Activated CD8-positive, alpha-beta memory T cell treated with anti-CD3 and anti-CD28 coated beads, Interleukin-2, amount 50 U/mL, for 24 hours (primary cell): Measurements from ENCODE around the gene RRAGD.
"Not testable (repeated sequence)": the region's sequence is repeated elsewhere in the genome, so short reads cannot be mapped to it uniquely, and the experiment has no call there.

Experiments used
- DNase-seq: peaks from one replicate; pipeline ENCODE4 v3.0.0-alpha.2; 2020; ENCODE audit errors: extremely low read depth

The RRAGD gene

GRCh38 chr6:89411145-89412070 is 665 bp downstream of the RRAGD start:
- no peak for DNase-seq

DNA sequence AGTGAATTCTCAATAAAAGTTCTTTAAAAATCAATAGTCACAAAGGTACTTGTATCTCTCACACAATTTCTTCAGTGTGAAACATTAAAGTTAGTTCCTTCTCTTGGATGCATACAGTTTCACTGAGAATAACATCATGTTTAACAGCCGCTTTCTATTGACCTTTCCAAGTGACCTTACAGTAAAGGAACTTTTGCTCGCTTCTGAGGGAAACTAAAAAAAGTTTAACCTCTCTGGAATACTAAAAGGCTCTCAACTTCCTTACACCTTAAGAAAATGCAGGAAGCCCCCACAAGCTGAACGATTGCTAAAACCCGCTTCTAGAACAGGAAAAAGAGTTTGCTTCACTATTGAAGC is 1.3 kb downstream of the RRAGD start:
- DNase-seq = no peak

GRCh38 chr6:89410231-89410761 is 1.8 kb downstream of the RRAGD start:
- DNase-seq = no peak

DNA sequence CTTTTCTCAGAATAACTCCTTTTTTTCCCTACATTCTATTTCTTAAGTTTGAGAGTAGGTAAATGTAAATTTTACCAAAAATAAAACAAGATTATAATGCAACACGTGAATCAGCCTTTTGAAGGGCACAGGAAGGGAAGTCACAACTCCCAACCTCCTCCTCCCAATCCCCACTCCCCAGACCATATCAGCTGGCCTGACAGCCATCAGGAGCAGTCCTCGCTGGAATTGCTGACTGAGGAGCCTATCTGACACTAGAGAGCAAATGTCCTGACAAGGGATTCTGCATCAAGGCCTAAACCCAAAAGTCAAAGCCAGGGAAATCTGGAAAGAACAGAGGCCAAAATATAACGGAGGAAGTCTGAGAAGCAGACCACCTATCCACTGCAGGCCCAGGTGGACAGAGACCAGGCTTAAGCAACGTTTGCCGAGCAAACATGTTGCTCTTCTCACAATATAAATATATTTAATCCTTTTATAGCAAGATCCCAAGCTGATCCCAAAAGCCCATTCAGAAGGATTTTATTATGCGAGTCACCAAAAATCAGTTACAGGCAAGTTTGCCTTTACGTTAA is 2.5 kb downstream of the RRAGD start:
- DNase-seq = no peak

DNA sequence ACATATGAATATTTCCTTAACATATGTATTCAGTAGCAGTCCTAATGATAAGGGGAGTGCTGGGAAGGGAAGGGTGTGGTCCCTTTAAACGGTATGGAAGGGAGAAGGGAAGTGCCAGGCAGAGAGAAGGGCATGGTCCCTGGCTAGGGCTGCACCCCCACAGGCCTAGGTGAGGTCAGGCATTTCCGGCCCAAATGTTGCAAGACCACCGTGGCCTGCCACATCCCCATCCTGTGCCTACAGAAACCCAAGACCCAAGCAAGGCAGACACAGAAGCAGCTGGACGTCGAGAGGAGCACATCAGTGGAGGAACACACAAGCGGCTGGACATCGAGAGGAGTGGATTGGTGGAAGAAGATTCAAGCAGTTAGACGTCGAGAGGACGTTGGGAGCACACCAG is 5.9 kb downstream of the RRAGD start:
- DNase-seq = no peak

- no peak for DNase-seq
Measured at GRCh38 chr6:89404512-89404911, 7.6 kb downstream of the RRAGD start.

DNA sequence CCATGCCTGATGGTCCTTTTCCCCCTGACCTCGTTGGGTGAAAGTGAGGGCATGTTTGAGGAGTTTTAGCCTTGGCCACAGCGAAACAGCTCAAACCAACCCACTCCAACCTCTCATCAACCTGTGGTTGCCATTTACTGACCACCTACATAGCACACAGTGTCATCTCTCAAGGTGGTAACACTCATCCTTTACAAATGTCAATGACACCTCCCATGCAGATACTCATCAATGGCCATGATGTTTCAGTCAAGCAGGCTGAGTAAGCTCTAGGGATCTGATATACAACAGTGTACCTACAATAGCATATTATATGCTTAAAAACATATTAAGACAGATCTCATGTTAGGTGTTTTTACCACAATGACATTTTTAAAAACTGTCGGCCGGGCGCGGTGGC is 9.3 kb downstream of the RRAGD start:
- DNase-seq = no peak

DNA sequence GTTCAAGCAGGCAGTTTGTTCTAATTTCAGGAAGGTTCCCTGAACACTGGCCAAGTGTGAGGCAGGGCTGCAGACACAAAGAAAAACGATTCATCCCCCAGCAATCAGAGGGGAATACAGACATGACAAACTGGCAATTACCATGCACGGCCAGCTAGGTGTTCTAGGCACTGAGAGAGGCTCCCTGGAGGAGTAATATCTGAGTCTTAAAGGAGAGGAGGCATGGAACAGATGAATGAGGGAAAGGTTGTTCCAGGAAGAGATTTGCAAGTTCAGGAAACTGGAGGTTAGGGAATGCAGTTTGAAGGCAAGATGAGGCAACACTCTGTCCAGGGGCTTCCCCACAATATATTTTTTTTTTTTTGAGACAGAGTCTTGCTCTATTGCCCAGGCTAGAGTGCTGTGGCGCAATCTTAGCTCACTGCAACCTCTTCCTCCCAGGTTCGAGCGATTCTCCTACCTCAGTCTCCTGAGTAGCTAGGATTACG is 11.1 kb downstream of the RRAGD start:
- no peak for DNase-seq

GRCh38 chr6:89400050-89400449 is 12.0 kb downstream of the RRAGD start:
- no peak for DNase-seq

GRCh38 chr6:89398762-89399525 is 13.1 kb downstream of the RRAGD start:
- DNase-seq = no peak

DNA sequence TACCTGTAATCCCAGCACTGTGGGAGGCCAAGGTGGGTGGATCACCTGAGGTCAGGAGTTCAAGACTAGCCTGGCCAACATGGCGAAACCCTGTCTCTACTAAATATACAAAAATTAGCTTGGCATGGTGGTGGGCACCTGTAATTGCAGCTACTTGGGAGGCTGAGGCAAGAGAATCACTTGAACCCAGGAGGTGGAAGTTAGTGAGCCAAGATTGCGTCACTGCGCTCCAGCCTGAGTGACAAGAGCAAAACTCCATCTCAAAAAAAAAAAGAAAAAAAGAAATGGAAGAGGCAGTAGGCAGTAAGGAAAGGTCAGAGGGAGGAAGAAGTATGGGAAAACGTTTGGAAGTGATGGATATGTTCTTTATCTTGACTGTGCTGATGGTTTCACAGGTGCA is 14.2 kb downstream of the RRAGD start:
- DNase-seq = not testable (repeated sequence)

- DNase-seq = no peak
Measured at GRCh38 chr6:89393659-89394058, 18.4 kb downstream of the RRAGD start.

- no peak for DNase-seq
Measured at GRCh38 chr6:89392823-89393222, 19.2 kb downstream of the RRAGD start.

DNA sequence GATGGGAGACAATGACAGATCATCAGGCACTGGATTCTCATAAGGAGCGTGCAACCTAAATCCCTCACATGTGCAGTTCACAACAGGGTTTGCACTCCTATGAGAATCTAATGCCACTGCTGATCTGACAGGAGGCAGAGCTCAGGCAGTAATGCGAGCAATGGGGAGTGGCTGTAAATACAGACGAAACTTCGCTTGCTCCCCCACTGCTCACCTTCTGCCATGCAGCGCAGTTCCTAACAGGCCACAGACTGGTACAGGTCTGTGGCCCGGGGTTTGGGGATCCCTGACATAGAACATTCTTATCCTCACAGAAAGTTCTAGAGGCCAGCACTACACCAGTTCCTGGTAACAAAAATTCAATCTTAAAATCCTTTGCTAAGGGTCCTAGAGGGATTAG is 23.2 kb downstream of the RRAGD start:
- DNase-seq = no peak

DNA sequence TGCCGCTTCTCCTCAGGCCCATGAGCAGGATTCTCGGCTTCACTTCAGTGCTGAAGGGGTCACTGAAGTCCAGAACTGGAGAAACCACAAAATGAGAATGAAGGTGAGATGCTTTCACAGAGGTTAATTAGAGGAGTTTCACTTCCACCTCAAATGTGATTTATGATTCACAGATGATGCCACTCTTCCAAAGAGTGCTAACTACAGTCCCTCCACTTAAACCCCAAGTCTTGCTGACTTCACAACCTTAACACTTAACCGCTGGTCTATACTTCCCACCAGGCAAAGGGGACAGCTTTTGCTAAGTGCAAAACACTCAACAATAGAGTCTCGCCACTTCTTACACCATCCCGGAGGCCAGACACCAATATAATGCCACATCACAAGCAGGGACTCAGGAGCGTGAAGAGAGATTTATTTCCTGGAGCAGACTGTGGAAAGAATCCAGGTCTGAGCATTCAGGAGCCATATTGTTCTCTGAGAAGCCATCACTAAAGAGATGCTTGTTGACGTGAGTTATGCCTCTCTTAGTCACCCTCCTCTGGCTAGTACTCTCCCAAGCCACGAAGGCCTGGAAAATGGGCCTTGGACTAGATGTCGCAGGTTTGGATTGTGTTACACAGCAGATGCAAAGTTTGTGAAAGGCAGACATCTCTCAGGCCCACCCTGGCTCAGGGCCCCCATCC is 24.4 kb downstream of the RRAGD start:
- DNase-seq = no peak

DNA sequence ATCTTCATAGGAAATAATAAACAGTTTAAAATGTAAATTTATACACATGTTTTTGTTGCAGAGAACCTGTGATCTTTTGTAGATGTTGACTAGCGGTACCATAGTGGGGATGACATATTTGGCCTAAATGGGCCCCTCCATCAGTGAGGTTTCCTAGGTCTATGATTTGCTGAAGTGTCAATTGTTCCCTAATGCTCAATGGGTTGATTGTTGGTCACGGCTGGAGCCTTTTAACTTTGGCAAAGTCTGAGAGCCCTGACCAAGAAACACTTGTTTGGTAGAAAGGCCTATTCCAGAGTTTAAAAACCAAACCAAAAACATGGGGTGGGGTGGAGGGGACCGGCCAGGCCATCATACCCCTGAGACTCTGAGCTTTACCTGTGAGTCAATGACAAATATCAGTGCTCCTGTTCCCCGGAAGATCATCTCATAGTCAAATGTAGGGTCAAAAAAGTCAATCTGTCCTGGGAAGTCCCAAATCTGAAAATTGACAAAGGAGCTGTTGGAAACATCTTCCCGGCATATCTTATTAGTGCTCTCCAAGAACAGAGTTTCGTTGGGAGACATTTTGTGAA is 25.1 kb downstream of the RRAGD start:
- no peak for DNase-seq

- DNase-seq = no peak
Measured at GRCh38 chr6:89385846-89386245, 26.2 kb downstream of the RRAGD start.

DNA sequence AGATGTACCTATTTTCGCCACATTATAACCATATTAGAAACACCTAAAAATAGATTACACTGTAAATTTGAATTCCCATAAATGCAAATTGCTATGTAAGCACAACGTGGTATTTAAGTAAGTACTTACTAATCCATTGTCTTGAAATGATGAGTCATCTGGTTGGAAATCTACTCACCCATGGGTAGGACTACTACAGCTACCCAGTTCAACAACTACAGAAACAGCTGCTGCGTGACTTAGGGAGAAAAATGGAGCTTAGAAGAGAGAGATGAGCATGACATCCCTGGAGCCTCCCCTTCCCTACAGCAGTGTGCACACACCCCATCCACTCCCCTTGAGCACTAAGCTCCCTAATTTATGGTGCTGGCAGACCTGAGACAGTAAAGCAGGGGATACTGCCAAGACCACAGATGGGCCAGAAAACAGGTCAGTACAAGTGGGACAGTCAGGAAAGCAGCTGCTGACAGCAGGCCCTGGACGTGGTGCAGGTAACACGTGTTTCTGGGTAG is 26.9 kb downstream of the RRAGD start:
- no peak for DNase-seq

- no peak for DNase-seq
Measured at GRCh38 chr6:89381031-89381430, 31.0 kb downstream of the RRAGD start.

DNA sequence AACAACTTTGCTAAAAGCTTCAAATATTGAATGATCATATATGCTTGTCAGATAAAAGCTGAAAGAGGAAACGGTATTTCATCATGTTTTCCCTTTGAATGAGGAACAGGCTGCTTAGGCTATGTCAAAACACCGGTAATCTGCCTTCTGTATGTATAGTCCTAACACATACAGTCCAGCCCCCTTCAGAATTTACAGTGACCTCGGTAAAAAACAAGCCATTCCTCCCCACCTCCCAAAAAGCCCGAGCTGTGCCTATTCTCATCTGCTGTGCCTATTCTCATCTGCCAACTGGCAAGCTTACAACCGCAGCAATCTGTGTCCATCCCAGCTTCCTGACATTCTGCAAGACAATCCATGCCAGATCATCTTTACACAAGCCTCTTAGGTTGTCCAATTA is 32.8 kb downstream of the RRAGD start:
- no peak for DNase-seq

DNA sequence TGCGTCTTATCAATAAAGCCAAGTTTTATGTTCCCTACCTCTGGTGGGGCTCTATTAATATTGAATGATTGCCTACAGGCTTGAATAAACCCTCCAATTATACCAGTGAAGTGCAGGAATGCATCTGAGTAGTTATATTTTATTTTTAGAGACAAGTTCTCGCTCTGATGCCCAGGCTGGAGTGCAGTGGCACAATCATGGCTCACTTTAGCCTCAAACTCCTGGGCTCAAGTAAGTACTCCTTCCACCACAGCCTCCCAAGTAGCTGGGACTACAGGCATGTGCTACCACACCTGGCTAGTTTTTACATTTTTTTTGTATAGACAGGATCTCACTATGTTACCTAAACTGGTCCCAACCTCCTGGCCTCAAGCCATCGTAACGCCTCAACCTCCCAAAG is 33.4 kb downstream of the RRAGD start:
- DNase-seq = no peak
